ENCODE results near the gene PLOD3. TPM values are rescaled to one million over a fixed set of nuclear protein-coding genes. Genes with fewer than 3 reads are reported as not detected.

The PLOD3 gene
- total and polyA plus RNA-seq, 2 donors (not counting 1 experiment from before 2014, with no cell fraction given), result 40.1 to 47.5 TPM

DNA sequence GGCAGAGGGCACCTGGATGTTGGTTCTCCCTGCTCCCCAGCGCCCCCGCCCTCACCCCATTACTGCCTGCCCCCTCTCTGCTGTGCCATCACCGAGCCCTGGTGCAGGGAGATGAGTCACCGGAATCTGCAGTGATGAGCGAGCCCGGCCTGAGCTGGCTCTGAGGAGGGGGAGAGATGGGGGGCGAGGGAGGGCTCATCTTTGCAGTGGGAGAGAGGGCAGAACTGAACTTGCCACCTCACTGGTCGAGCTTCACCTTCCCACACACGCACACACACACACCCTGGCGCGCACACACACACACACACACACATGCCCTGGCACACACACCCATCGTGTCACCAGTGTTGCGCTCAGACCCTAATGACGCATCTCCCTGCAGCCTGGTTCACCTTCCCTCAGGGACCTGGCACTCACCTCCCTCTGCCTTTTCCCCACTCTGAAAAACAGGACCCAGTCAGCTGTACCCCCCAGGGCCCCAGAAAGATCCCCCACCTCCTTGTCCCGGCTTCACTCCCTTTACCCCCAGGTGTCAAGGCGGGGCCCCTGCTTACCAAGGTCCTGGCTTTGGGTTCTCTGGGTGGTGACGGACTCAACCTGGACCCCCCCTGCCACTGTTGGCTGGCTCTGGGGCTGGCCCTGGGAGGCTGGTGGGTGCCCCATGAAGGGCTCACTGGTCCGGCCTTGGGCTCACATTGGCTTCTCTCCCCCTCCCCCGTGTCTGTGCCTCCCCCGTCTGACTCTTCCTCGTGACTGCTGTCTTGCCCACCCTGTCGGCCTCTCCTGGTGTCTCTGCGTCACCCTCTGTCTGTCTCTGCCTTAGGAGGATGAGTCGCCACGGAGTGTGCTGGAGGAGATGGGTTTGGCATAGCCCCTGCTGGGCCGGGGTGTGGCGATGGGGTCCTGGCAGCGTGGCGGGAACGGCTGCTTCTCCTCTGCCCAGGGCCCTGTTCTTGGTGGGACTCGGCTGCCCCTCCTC, 57.4 kb downstream of the PLOD3 start:
- H3K27me3 Mint-ChIP-seq, result peaks cover 7% of the 10 kb centered on the region
- ATAC-seq (ENCODE audit: low read depth) (no peak), DNase-seq (no peak)
- H3K4me1 Mint-ChIP-seq, result peaks cover 20% of the 10 kb centered on the region
- Histone ChIP-seq H3K27me3 (replicated peaks in 1 of 4; ENCODE audit: control extremely low read depth in 1 of 4, control insufficient read depth in 3 of 4, insufficient read depth in 4 of 4, low read length in 3 of 4) (peaks cover 0 to 27% (median 14%) of the 10 kb centered on the region in 4 experiments), H4K20me1 (ENCODE audit: control insufficient read depth, insufficient read depth, low read length, poor library complexity, severe bottlenecking) (peaks cover 9% of the 10 kb centered on the region), H3K4me2 (replicated peaks; ENCODE audit: low read depth, low read length, poor library complexity, severe bottlenecking) (no peak overlapping the region), H3K9me3 (ENCODE audit: control extremely low read depth in 1 of 3, control insufficient read depth in 2 of 3, insufficient read depth in 1 of 3, low read length in 2 of 3) (peaks cover 0 to 12% (median 0%) of the 10 kb centered on the region in 3 donors), H3K36me3 (replicated peaks in 1 of 2; ENCODE audit: control extremely low read depth in 1 of 2, control insufficient read depth in 1 of 2, extremely low read depth in 1 of 2, insufficient read depth in 2 of 2, low read length in 1 of 2) (peaks cover 0 to 3% of the 10 kb centered on the region in 2 experiments), H3K4me3 (ENCODE audit: control extremely low read depth in 1 of 5, extremely low read depth in 1 of 5, insufficient read depth in 1 of 5, low read depth in 2 of 5, low read length in 4 of 5) (no peak overlapping the region), H3K9ac (ENCODE audit: low read length) (no peak overlapping the region), H2AFZ (ENCODE audit: insufficient read depth, low read depth, low read length, poor library complexity, severe bottlenecking) (no peak overlapping the region), H3K4me1 (ENCODE audit: control insufficient read depth in 2 of 2, insufficient read depth in 2 of 2, low read length in 2 of 2) (peaks cover 29 to 31% of the 10 kb centered on the region in 2 donors), H3K79me2 (ENCODE audit: control insufficient read depth, insufficient read depth, low read length) (no peaks in the 10 kb centered on the region), H3K27ac (ENCODE audit: low read length in 2 of 2) (no peak overlapping the region)
- intact Hi-C loops (cut with micrococcal nuclease), result no loop called here
- WGBS (ENCODE audit: insufficient coverage), result 83% methylated on average over 20 of the region's 31 CpGs
- no peak overlapping the region for H3K27ac Mint-ChIP-seq
- ChIA-PET POLR2A (no interaction called here), CTCF (interaction anchor here (0.6 to 0.7 kb wide), 2 partner anchors 16 to 1997 kb away, joined by 3 to 4 read pairs; no protein-coding TSS in a partner anchor)
- no peak overlapping the region for H3K4me3 Mint-ChIP-seq
- H3K9me3 Mint-ChIP-seq (ENCODE audit: insufficient read depth), result no peaks in the 10 kb centered on the region
- TF ChIP-seq, protein P1, sequence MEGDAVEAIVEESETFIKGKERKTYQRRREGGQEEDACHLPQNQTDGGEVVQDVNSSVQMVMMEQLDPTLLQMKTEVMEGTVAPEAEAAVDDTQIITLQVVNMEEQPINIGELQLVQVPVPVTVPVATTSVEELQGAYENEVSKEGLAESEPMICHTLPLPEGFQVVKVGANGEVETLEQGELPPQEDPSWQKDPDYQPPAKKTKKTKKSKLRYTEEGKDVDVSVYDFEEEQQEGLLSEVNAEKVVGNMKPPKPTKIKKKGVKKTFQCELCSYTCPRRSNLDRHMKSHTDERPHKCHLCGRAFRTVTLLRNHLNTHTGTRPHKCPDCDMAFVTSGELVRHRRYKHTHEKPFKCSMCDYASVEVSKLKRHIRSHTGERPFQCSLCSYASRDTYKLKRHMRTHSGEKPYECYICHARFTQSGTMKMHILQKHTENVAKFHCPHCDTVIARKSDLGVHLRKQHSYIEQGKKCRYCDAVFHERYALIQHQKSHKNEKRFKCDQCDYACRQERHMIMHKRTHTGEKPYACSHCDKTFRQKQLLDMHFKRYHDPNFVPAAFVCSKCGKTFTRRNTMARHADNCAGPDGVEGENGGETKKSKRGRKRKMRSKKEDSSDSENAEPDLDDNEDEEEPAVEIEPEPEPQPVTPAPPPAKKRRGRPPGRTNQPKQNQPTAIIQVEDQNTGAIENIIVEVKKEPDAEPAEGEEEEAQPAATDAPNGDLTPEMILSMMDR (IDR thresholded peaks at IDR 0.05), result no peak
- TF ChIP-seq EZH2 (IDR thresholded peaks at IDR 0.05; ENCODE audit: borderline replicate concordance, insufficient read depth, low read depth, low read length, poor library complexity, severe bottlenecking), result no peak

Measured in B cell (primary cell).